HCT116 (cell line): ENCODE results near the gene IL21R. TPM values are rescaled to one million over a fixed set of nuclear protein-coding genes. Genes with fewer than 3 reads are reported as not detected.

Experiments used
- ATAC-seq: fragments of 200-7000 bp; cut with Tn5 transposase; 2 replicates; pipeline ENCODE4 v1.9.1; 2020; ENCODE audit warnings: mild to moderate bottlenecking, moderate library complexity
- BruUV-seq: library from RNA; stranded (reverse); fragments of 400-500 nt; replicated peaks from 2 replicates; lab custom pipeline; 2021; lab: Mats Ljungman, UMichigan
- CTCF ChIA-PET: fragments of 300-600 bp; sonication (Branson Sonifier 250); formaldehyde crosslinking; loops from one replicate; lab custom pipeline; 2021; ENCODE audit warnings: antibody characterized with exemption; lab: Charles Lee
- POLR2A ChIA-PET: fragments of 300-600, 350-600 bp; sonication (Branson Sonifier 250); formaldehyde crosslinking; loops from one replicate; lab custom pipeline; 2021; ENCODE audit warnings: antibody characterized with exemption; lab: Charles Lee
- RAD21 ChIA-PET, 2 experiments: fragments of 300-600 bp; sonication (Branson Sonifier 250); formaldehyde crosslinking; loops; one replicate each; lab custom pipeline; 2023; ENCODE audit warnings: low total read pairs in 2 of 2; ENCODE audit not compliant: uncharacterized antibody in 2 of 2, unreplicated experiment in 2 of 2, low non-redundant PET in 1 of 2; lab: Charles Lee
- DNase-seq: peaks from one replicate; pipeline ENCODE4 v3.0.0-alpha.2; 2010; ENCODE audit warnings: low read depth, low spot score
- H2AFZ ChIP-seq: fragments of 200-600 bp; shearing (Covaris generic), sonication (generic); 2 replicates; pipeline ENCODE4 v1.6.1; 2017; ENCODE audit warnings: low read depth, mixed run types, mixed read lengths, antibody characterized with exemption, low read length; ENCODE audit not compliant: poor library complexity, severe bottlenecking
- H3K27ac ChIP-seq: 2 replicates; pipeline ENCODE4 v1.5.1; 2012; ENCODE audit warnings: low read depth, low read length
- H3K27me3 ChIP-seq: fragments of 200-600 bp; sonication (generic); 2 replicates; pipeline ENCODE4 v1.6.1; 2016; ENCODE audit warnings: mixed run types, low read length, mixed read lengths; ENCODE audit not compliant: insufficient read depth
- H3K36me3 ChIP-seq, 2 experiments: fragments of 200-500 bp in 1 of 2; fragments of 200-600 bp in 1 of 2; sonication (Bioruptor generic) in 1 of 2; sonication (generic) in 1 of 2; 2 replicates each; pipeline versions ENCODE4 v1.5.1 to v1.6.1; 2014 to 2016; ENCODE audit warnings: low read length in 2 of 2, inconsistent platforms in 1 of 2, mixed read lengths in 1 of 2, mixed run types in 1 of 2; ENCODE audit not compliant: insufficient read depth in 2 of 2, control insufficient read depth in 1 of 2
- H3K4me1 ChIP-seq, 2 experiments: fragments of 200-600 bp in 1 of 2; sonication (generic) in 1 of 2; 2 replicates each; pipeline versions ENCODE4 v1.5.1 to v1.6.1; 2012 to 2017; ENCODE audit warnings: low read length in 2 of 2, inconsistent platforms in 1 of 2, mild to moderate bottlenecking in 1 of 2, mixed read lengths in 1 of 2, mixed run types in 1 of 2, moderate library complexity in 1 of 2; ENCODE audit not compliant: insufficient read depth in 2 of 2, control insufficient read depth in 1 of 2
- H3K4me2 ChIP-seq: fragments of 200-600 bp; sonication (generic); 2 replicates; pipeline ENCODE4 v1.6.1; 2017; ENCODE audit warnings: mixed run types, low read length, mixed read lengths
- H3K4me3 ChIP-seq, 2 experiments: fragments of 200-600 bp in 1 of 2; sonication (generic) in 1 of 2; replicated peaks in 1 of 2; 2 replicates each; pipeline ENCODE4 v1.5.1; 2011 to 2016; ENCODE audit warnings: low read length in 2 of 2, control low read depth in 1 of 2, low read depth in 1 of 2, mild to moderate bottlenecking in 1 of 2, mixed read lengths in 1 of 2, mixed run types in 1 of 2
- H3K79me2 ChIP-seq: fragments of 200-600 bp; sonication (generic); 2 replicates; pipeline ENCODE4 v1.6.1; 2017; ENCODE audit warnings: mild to moderate bottlenecking, mixed run types, low read length, moderate library complexity, mixed read lengths; ENCODE audit not compliant: insufficient read depth
- H3K9ac ChIP-seq: fragments of 200-600 bp; sonication (generic); 2 replicates; pipeline ENCODE4 v1.6.1; 2016; ENCODE audit warnings: low read length, mixed read lengths
- H3K9me2 ChIP-seq: fragments of 200-600 bp; sonication (generic), shearing (Covaris generic); 2 replicates; pipeline ENCODE4 v1.6.1; 2017; ENCODE audit warnings: mixed run types, mild to moderate bottlenecking, moderate library complexity; ENCODE audit not compliant: insufficient read depth
- H3K9me3 ChIP-seq, 2 experiments: fragments of 200-500 bp in 1 of 2; fragments of 200-600 bp in 1 of 2; sonication (Bioruptor generic) in 1 of 2; sonication (generic) in 1 of 2; 2 replicates each; pipeline ENCODE4 v1.6.1; 2014 to 2017; ENCODE audit warnings: low read length in 2 of 2, mixed read lengths in 2 of 2, inconsistent platforms in 1 of 2, low read depth in 1 of 2, mild to moderate bottlenecking in 1 of 2, mixed run types in 1 of 2, moderate library complexity in 1 of 2; ENCODE audit not compliant: control insufficient read depth in 1 of 2, insufficient read depth in 1 of 2
- H4K20me1 ChIP-seq: fragments of 200-600 bp; sonication (generic), shearing (Covaris generic); 2 replicates; pipeline ENCODE4 v1.6.1; 2017; ENCODE audit warnings: mixed run types, mild to moderate bottlenecking, moderate library complexity; ENCODE audit not compliant: insufficient read depth
- CBX3 ChIP-seq: IDR thresholded peaks from 2 replicates; pipeline ENCODE4 v1.6.1; 2012; ENCODE audit warnings: low read depth
- EZH2 ChIP-seq: fragments of 200-600 bp; sonication (generic); IDR thresholded peaks from 2 replicates; pipeline ENCODE4 v1.6.1; 2017; ENCODE audit warnings: antibody characterized with exemption, mixed run types
- EZH2phosphoT487 ChIP-seq: fragments of 200-600 bp; IDR thresholded peaks from 2 replicates; pipeline ENCODE4 v1.6.1; 2018; ENCODE audit warnings: antibody characterized with exemption, borderline replicate concordance
- FOSL1 ChIP-seq: IDR thresholded peaks from 2 replicates; pipeline ENCODE4 v1.6.1; 2012; ENCODE audit warnings: low read depth
- POLR2A ChIP-seq: IDR thresholded peaks from 2 replicates; pipeline ENCODE4 v1.7.0; 2011; ENCODE audit warnings: borderline replicate concordance; ENCODE audit not compliant: insufficient read depth, insufficient read length; ENCODE audit errors: extremely low read depth
- POLR2AphosphoS5 ChIP-seq: IDR thresholded peaks from 2 replicates; pipeline ENCODE4 v1.6.1; 2011; ENCODE audit warnings: mild to moderate bottlenecking, low read depth, low read length, moderate library complexity
- REST ChIP-seq: IDR thresholded peaks from 2 replicates; pipeline ENCODE4 v1.6.1; 2012; ENCODE audit warnings: low read depth
- SP1 ChIP-seq: IDR thresholded peaks from 2 replicates; pipeline ENCODE4 v1.6.1; 2012; ENCODE audit warnings: low read depth
- intact Hi-C: fragments of 100-400 bp; cut with micrococcal nuclease; formaldehyde crosslinking; loops from 2 replicates; pipeline ENCODE4 v1.10.0; 2022
- total RNA-seq: library from RNA; stranded (reverse); gene quantifications from one replicate; pipeline ENCODE4 v1.2.1, GENCODE V29; 2021; ENCODE audit not compliant: unreplicated experiment

Gene IL21R
- total RNA-seq, 1 experiment from 2014 or later = 1.2 TPM

- Histone ChIP-seq H3K9me2 (no peaks in the 10 kb centered on the region), H3K4me3 (no peak overlapping the region), H3K9me3 (peaks cover 0 to 2% of the 10 kb centered on the region in 2 experiments; a peak in 1 of 4 replicates), H3K9ac (no peak overlapping the region), H3K27ac (no peak overlapping the region), H3K4me2 (no peak overlapping the region), H3K27me3 (no peaks in the 10 kb centered on the region), H2AFZ (no peak overlapping the region), H4K20me1 (no peaks in the 10 kb centered on the region), H3K4me1 (no peaks in the 10 kb centered on the region), H3K79me2 (no peaks in the 10 kb centered on the region), H3K36me3 (no peaks in the 10 kb centered on the region)
- no peak for TF ChIP-seq CBX3
- no peak for TF ChIP-seq SP1
- no peak for TF ChIP-seq EZH2phosphoT487
- no peak for TF ChIP-seq POLR2AphosphoS5
- no peak for TF ChIP-seq REST
- TF ChIP-seq FOSL1 = no peak
- TF ChIP-seq EZH2 = no peak
- no peak for TF ChIP-seq POLR2A
- ChIA-PET RAD21 (no interaction called here), CTCF (no interaction called here), POLR2A (no interaction called here)
- ATAC-seq (no peak), DNase-seq (no peak)
- no TSS peak for BruUV-seq
- intact Hi-C loops = no loop called here
These were observed 48.2 kb downstream of the IL21R start for GRCh38 chr16:27450196-27450549.
